LNCAP (cell line): ENCODE measurements around the gene MFAP4.

Source experiments
- TF ChIP-seq, protein P1 (sequence below): fragments of 450-650 bp; IDR thresholded peaks from 2 replicates; pipeline ENCODE4 v1.5.1; 2017; ENCODE audit warnings: mild to moderate bottlenecking

The MFAP4 gene

DNA sequence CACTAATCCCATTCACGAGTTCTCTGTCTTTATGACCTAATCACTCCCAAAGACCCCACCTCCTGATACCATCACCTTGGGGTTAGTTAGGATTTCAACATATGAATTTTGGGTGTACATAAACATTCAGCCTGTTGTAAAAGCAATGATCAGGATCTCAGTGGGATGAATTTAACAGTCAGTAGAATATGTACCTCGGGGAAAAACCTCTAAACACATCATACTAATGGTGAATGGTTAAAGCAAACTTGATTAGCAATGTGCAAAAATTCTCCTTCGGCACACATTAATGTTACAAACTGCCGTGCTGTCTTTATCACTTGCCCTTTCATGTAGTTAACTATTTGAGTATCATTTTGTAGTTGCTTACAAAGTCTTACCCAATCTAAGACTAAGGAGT lies 34.2 kb upstream of the MFAP4 start:
- TF ChIP-seq, protein P1, sequence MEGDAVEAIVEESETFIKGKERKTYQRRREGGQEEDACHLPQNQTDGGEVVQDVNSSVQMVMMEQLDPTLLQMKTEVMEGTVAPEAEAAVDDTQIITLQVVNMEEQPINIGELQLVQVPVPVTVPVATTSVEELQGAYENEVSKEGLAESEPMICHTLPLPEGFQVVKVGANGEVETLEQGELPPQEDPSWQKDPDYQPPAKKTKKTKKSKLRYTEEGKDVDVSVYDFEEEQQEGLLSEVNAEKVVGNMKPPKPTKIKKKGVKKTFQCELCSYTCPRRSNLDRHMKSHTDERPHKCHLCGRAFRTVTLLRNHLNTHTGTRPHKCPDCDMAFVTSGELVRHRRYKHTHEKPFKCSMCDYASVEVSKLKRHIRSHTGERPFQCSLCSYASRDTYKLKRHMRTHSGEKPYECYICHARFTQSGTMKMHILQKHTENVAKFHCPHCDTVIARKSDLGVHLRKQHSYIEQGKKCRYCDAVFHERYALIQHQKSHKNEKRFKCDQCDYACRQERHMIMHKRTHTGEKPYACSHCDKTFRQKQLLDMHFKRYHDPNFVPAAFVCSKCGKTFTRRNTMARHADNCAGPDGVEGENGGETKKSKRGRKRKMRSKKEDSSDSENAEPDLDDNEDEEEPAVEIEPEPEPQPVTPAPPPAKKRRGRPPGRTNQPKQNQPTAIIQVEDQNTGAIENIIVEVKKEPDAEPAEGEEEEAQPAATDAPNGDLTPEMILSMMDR: no peak

DNA sequence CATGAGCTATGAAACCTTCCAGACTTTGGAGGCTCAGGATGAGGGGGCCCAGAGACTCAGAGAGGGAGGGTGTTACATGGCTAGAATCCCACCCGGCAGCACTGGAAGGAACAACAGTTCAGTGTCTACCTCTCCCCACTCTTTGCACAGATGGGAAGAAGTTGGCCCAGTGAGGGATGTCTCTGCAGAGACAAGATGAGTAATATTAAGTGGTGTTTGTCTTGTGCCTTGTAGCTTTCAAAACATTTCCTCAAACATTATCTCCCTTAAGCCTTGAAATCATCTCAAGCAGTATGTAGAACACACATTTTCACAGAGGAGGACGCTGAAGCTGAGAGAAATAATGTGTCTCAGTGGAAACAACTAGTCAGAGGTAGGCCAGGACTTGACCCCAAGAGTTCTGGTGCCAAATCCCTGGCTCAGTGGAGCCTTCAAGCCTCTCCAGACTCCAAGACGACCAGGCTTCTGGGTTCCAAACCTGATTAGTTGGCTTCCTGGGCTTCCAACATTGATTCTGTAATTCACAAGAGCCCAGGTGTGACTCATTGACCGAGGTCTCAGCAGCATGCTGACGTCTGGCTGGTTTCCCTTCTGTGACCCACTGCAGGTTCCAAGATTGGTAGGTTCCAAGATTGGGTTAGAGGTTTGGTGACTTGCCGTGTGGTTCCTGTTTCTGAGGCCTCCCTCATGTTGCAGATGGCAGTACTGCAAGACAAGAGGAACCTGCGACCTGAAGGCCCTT lies 31.4 kb upstream of the MFAP4 start:
- TF ChIP-seq, protein P1: no peak

DNA sequence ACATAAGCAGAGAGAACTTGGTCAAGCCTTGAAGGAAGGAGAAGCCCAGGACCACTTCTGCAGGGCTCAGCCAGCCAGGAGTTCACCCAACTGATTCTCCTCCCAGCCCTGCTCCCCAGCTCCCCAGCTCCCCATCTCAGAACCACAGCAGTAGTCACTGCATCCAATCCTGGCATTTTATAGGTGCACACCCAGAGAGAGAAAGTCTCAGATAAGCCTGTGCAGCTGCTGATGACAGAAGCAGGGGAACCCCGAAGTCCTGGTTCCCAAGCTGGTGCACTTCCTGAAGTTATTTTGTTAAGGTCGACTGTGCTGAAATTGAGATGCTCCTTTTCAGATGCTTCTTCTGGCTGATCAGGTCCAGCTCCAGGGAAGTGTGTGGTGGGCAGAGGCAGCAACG lies 30.6 kb upstream of the MFAP4 start:
- TF ChIP-seq, protein P1: no peak

DNA sequence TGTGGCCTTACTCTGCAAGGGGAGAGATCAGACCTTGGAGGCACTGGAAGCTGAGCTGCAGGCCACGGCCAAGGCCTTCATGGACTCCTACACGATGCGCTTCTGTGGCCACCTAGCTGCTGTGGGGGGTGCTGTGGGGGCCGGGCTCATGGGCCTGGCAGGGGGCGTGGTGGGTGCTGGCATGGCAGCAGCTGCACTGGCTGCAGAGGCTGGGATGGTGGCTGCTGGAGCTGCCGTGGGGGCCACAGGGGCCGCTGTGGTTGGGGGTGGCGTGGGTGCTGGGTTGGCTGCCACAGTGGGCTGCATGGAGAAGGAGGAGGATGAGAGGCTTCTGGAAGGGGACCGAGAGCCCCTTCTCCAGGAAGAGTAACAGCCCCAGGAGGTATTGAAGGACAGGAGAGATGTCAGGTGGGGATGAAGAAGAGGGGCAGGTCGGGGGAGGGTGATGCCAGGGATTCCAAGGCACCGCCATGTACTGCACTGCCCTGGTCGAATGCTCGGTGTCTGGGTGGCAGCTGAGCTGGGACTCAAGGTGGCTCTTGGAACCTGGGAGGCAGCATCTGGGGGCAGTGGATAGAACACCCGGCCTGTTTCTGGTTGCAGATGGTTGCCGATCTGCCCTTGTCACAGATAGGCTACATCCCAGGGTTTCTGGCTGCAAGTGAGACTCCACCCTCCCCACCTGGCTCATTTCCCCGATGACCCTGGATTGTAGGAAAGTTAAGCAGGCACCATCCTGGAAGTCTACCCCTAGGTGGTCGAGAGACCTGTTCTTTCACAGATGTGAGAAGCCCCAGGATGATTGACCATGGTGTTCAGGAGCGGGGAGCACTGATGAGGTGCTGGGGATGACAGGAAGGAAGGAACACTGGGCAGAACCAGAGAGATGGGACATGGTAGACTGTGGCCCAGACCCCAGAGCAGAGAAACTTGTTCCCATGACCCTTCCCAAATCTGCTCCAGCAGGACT lies 29.1 kb upstream of the MFAP4 start:
- TF ChIP-seq, protein P1: no peak

DNA sequence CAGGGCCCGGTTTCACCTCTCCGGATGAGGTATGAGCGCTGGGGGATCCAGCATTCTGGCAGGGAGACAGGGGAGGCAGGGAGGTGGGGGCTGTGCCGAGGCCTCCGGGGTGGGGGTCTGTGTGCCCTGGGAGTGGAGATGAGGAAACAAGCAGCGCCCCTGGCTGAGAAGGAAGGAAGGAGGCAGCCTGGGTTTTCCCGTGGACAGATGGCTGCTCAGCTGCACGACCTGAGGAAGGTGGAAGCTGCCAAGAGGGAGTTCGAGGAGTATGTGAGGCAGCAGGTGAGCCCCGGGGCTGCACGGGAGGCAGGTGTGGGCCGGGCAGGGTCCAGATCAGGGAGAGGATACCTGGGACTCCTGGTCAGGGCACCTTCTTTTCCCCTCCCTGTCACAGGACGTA lies 28.3 kb upstream of the MFAP4 start:
- TF ChIP-seq, protein P1: no peak

DNA sequence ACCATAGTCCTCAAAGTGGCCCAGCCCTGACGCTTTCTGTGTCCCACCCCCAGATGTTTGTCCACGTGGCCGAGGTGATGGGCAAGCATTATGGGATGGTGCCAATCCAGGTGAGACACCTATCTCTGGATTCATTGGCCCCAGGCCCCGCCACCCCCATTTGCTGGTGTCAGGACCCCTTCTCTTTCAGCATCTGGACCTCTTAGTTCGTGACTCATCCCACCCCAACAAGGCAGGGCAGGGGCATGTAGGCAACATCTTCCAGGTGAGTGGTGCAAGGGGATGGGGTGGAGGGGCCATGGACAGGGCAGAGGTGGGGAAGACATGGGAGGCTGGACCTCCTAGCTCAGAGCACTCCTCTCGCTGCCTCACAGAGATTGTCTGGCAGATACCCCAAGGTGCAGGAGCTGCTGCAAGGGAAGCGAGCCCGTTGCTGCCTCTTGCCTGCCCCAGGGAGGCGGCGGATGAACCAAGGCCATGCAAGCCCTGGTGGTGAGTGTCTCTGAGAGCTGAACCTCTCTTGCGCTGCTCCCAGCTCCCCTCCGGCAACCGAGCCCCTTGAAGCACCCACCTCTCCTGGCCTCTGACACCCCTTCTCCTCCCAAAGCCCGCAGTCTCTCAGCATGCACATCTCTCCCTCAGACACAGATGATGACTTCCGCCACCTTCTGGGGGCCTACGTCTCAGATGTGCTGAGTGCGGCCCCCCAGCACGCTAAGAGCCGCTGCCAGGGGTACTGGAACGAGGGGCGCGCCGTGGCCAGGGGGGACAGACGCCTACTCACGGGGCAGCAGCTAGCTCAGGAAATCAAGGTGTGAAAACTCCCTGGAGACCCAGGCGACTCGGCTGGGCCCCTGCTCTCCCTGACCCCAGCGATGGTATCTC lies 27.6 kb upstream of the MFAP4 start:
- TF ChIP-seq, protein P1: no peak

DNA sequence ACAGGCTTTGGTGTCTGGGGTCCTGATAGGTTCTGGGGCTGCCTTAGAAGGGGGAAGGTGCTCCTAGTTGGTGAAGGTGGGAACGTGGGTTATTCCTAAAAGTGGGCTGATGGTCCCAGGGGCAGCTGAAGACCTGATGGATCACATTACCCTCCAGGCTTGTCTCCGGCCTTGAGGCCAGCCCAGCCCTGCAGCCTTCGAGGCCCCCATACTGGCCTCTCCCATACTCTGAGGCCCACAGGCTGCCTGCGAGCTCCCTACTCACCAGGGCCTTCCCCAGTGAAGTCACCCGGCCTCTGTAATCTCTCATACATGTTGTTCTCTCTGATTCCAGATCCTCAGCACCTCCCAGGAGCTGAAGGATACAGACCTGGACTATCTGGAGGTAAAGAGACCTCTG lies 26.8 kb upstream of the MFAP4 start:
- TF ChIP-seq, protein P1: no peak
